ENCODE measurements around the gene NMNAT2. TPM values are rescaled to one million over a fixed set of nuclear protein-coding genes. Genes with fewer than 3 reads are reported as not detected.

Gene NMNAT2
- total and polyA plus RNA-seq, 12 donors, result 0.23 to 5.8 (median 2.1) TPM

DNA sequence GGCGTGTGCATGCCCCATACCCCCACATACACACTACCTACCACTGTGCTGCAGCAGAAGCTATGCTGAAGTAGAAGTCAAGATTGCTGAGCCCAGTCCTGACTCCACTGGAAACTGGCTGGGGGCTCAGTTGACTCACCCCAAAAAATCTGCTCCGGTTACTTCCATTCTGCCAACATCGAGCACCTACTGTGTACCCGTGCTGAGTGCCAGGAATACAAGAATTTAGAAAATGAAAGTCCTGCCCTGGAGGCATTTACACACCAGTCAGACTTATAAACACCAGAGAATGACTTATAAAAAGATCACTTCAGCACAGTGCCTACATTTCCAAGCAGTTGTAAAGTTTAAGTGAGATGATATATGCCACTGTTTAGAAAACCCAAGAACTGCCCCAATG lies 99.1 kb downstream of the NMNAT2 start:
- Histone ChIP-seq H3K9me3 (no peaks in the 10 kb centered on the region), H3K4me3 (no peak overlapping the region), H3K36me3 (no peaks in the 10 kb centered on the region), H3K27ac (peak overlapping the region in 8 of 10 donors; percentile 13 to 89 (median 84)), H3K27me3 (no peaks in the 10 kb centered on the region), H3K4me1 (peaks cover 7 to 35% (median 27%) of the 10 kb centered on the region in 9 donors)
- no peak for DNase-seq
- TF ChIP-seq, protein P1, sequence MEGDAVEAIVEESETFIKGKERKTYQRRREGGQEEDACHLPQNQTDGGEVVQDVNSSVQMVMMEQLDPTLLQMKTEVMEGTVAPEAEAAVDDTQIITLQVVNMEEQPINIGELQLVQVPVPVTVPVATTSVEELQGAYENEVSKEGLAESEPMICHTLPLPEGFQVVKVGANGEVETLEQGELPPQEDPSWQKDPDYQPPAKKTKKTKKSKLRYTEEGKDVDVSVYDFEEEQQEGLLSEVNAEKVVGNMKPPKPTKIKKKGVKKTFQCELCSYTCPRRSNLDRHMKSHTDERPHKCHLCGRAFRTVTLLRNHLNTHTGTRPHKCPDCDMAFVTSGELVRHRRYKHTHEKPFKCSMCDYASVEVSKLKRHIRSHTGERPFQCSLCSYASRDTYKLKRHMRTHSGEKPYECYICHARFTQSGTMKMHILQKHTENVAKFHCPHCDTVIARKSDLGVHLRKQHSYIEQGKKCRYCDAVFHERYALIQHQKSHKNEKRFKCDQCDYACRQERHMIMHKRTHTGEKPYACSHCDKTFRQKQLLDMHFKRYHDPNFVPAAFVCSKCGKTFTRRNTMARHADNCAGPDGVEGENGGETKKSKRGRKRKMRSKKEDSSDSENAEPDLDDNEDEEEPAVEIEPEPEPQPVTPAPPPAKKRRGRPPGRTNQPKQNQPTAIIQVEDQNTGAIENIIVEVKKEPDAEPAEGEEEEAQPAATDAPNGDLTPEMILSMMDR (IDR thresholded peaks at IDR 0.05), result no peak
- WGBS, 2 donors, result 79 to 85% methylated on average over 4 of the region's 4 CpGs
- peak in 2 of 8 donors; percentile 9 to 22 for ATAC-seq
- intact Hi-C loops (cut with DNase I), result loop anchor here in 8 of 10 donors (2.0 to 10.0 kb wide), 6 partner anchors 37 to 362 kb away; no protein-coding TSS in a partner anchor

DNA sequence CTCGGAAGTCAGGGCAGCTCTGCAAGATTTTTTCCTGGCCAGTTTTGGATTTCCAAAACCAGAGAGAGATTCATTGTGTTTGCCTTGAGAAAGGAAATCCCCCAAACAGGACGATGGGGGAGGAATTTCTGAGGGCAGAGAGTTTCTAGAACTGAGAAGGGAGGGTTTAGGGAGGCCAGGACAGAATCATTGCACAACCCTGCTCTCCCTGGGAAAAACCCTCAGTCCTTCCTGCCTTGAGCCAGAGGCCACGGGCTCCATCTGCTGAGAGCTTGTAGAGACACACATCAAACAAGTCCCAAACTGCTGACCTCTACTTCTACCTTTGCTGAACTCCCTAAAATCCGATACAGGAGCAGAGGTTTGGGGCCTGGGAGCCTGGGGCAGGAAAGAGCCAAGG lies 99.7 kb downstream of the NMNAT2 start:
- WGBS, 2 donors, result 18 to 22% methylated on average over 4 of the region's 4 CpGs
- peak; percentile 94 to 98 (median 97) for ATAC-seq
- H3K36me3 ChIP-seq, result no peaks in the 10 kb centered on the region
- intact Hi-C loops (cut with DNase I), result loop anchor here (1.0 to 10.0 kb wide), 8 partner anchors 36 to 361 kb away; no protein-coding TSS in a partner anchor
- peak overlapping the region; percentile 47 to 89 (median 84) for H3K27ac ChIP-seq
- H3K9me3 ChIP-seq, result no peaks in the 10 kb centered on the region
- H3K4me3 ChIP-seq, result no peak overlapping the region
- peak; percentile 73 to 86 for DNase-seq
- TF ChIP-seq, protein P1 (IDR thresholded peaks at IDR 0.05), result peak; percentile 48 to 90 (median 77)
- H3K27me3 ChIP-seq, result no peaks in the 10 kb centered on the region
- H3K4me1 ChIP-seq, result peaks cover 7 to 35% (median 27%) of the 10 kb centered on the region in 9 donors

DNA sequence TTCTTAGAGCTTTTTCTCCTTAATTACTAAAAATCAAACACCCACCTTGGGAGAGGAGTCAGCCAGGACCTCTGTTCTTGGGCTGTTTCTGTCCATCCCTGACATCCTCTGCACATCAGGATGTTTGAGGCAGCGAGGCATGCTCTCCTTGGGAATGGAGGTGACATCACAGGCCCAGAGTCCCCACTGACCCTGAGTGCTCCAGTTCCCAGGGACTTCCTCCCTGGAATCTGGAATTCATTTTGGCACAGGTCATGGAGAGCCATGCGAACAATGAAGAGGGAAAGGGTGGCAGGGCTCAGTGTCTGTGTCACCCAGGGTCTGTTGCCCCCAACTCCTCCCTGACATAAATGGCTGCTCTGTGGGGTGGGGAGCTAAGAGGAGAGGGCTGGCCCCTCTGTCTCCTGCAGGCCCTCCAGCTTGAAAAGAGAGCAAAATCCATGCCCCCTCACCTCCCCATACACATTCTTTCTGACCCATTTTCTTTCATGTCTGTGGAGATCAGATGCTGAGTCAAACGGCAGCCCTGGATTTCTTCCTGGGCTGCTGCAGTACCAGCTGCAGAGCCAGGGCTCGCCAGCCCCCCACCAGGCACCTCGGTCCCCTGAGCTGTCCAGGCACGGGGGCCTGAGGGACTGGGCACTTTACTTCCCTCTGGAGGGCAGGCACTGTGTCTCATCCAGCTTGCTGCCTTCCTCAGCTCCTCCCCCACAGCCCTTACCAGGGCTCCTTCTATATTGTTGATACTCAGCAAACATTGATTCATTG lies 102.0 kb downstream of the NMNAT2 start:
- no peaks in the 10 kb centered on the region for H3K36me3 ChIP-seq
- no peaks in the 10 kb centered on the region for H3K9me3 ChIP-seq
- H3K27ac ChIP-seq, result peak overlapping the region in 7 of 10 donors; percentile 4 to 89 (median 41)
- TF ChIP-seq, protein P1 (IDR thresholded peaks at IDR 0.05), result no peak
- H3K27me3 ChIP-seq, result no peaks in the 10 kb centered on the region
- H3K4me3 ChIP-seq, result no peak overlapping the region
- 54 to 56% methylated on average over 6 of the region's 6 CpGs for WGBS, 2 donors
- intact Hi-C loops (cut with DNase I), result loop anchor here in 6 of 10 donors (1.0 to 10.0 kb wide), 6 partner anchors 26 to 359 kb away; no protein-coding TSS in a partner anchor
- ATAC-seq (peak in 2 of 8 donors; percentile 20 to 38), DNase-seq (peak in 1 of 2 donors; percentile 19)
- peaks cover 7 to 40% (median 27%) of the 10 kb centered on the region in 9 donors for H3K4me1 ChIP-seq

DNA sequence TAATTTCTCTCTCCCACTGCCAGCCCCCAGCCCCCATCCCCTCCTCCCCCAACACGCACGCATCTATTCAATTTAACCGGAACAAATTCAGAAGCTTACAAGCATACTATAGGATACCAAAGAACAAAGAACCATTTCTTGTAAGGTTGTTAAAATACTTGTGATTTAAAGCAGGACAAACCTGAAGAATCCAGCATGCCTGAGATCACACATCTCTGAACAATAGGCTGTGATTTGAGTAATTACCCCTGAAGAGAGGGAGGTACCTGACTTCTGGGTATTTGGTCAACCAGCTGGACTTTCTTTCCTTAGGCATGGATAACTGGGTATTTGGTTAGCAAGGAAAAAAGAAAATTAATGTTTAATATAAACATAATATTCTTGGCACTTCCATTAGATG lies 105.1 kb downstream of the NMNAT2 start:
- H3K27ac ChIP-seq, result no peak overlapping the region

More for the DNA sequence above, 105.1 kb downstream of the NMNAT2 start:
- H3K9me3 ChIP-seq, result peaks cover 0 to 3% (median 0%) of the 10 kb centered on the region in 11 donors
- intact Hi-C loops (cut with DNase I), result loop anchor here in 2 of 10 donors (10.0 kb wide), 2 partner anchors 312 to 348 kb away; no protein-coding TSS in a partner anchor
- 97 to 99% methylated on average over 3 of the region's 3 CpGs for WGBS, 2 donors
- ATAC-seq, result no peak
- no peaks in the 10 kb centered on the region for H3K36me3 ChIP-seq
- DNase-seq, result no peak
- no peaks in the 10 kb centered on the region for H3K27me3 ChIP-seq
- no peak overlapping the region for H3K4me3 ChIP-seq
- peaks cover 6 to 48% (median 31%) of the 10 kb centered on the region in 9 donors for H3K4me1 ChIP-seq
- TF ChIP-seq, protein P1 (IDR thresholded peaks at IDR 0.05), result no peak
